Calu3 (cell line): ENCODE results near the gene FBH1. TPM values are rescaled to one million over a fixed set of nuclear protein-coding genes. Genes with fewer than 3 reads are reported as not detected.

Experiments
- BruUV-seq: library from RNA; stranded (reverse); fragments of 400-500 nt; replicated peaks from 2 replicates; lab custom pipeline; 2021; lab: Mats Ljungman, UMichigan
- CTCF ChIA-PET: fragments of 300-600 bp; sonication (Branson Sonifier 250); formaldehyde crosslinking; loops from one replicate; lab custom pipeline; 2022; ENCODE audit warnings: antibody characterized with exemption; lab: Charles Lee
- DNase-seq: peaks from one replicate; pipeline ENCODE4 v3.0.0; 2022
- H3K27ac Mint-ChIP-seq: one replicate; pipeline ENCODE4 v1.8.0; 2022; ENCODE audit warnings: mixed read lengths; ENCODE audit not compliant: unreplicated experiment
- H3K27me3 Mint-ChIP-seq: one replicate; pipeline ENCODE4 v1.8.0; 2022; ENCODE audit warnings: mixed read lengths; ENCODE audit not compliant: unreplicated experiment
- H3K36me3 Mint-ChIP-seq: one replicate; pipeline ENCODE4 v1.8.0; 2022; ENCODE audit warnings: mild to moderate bottlenecking, moderate library complexity, mixed read lengths; ENCODE audit not compliant: insufficient read depth, unreplicated experiment
- H3K4me1 Mint-ChIP-seq: one replicate; pipeline ENCODE4 v1.8.0; 2022; ENCODE audit warnings: mild to moderate bottlenecking, low read depth, mixed read lengths; ENCODE audit not compliant: unreplicated experiment
- H3K4me3 Mint-ChIP-seq: one replicate; pipeline ENCODE4 v1.8.0; 2022; ENCODE audit warnings: mild to moderate bottlenecking, low read depth, moderate library complexity, mixed read lengths; ENCODE audit not compliant: unreplicated experiment
- H3K9me3 Mint-ChIP-seq: one replicate; pipeline ENCODE4 v1.8.0; 2022; ENCODE audit warnings: low read depth, mixed read lengths; ENCODE audit not compliant: unreplicated experiment
- intact Hi-C: fragments of 100-400 bp; cut with micrococcal nuclease; formaldehyde crosslinking; loops from one replicate; pipeline ENCODE4 v1.10.0; 2022; ENCODE audit not compliant: unreplicated experiment
- total RNA-seq: library from RNA; stranded (reverse); gene quantifications from 2 replicates; pipeline ENCODE4 v1.2.3, GENCODE V29; 2022
- TF ChIP-seq, protein P1 (sequence below): fragments of 200-600 bp; IDR thresholded peaks from one replicate; pipeline ENCODE4 v1.8.0; 2022; ENCODE audit warnings: antibody characterized with exemption; ENCODE audit not compliant: unreplicated experiment

FBH1 gene
- total RNA-seq, 1 experiment from 2014 or later: 79.4 TPM

DNA sequence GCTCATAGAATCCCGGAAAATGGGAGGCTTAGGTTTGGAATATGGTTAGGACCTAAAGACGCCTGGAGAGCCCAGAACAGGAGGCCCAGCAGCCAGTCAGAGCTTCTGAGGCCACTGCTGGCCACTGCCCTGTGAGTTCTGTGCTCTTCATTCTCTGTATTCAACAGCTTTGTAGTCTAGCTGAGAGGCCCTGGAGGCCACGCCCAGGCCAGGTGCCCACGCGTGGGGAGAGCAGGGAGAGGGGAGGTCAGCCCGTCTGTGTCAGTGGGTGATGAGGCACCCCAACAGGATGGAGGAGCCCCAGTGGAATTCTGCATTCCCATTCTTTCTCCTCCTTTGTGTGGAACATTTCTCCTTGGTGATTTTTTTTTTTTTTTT lies 58.2 kb downstream of the FBH1 start:
- BruUV-seq: no TSS peak
- intact Hi-C loops: no loop called here

DNA sequence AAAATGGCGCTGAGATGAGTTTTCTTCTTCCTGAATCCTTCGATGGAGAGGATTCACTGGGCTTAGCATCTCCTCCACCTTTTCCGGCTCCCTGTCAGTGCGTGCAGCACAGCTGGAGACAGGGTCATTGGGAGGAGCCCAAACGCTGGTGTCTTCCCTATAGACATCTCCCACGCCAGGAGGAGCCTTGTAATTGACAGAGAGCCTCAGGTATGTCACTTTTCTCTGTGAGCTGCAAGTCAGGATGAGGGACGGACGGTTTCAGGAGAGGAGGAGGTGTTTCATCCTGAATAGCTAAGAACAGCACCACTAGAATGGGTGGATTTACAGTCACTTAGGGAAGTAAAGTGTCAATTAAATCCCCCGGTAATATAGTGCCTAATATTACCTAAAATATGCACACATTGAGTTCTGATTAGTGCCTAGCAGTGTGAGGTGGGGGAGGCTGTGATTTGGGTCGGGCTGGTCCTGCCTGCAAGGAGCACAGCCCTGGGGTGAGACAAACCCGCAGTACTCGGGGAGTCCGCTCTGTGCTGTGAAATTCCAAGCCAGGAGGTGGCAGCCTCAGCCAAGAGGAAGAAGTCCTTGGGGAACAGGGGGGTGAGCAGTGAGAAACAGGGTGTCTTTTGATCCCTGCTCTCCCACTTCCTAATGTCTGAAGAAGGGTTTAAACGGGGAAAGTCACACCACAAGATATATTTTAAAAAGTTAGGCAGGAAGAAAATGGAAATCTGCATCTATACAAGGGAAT lies 59.1 kb downstream of the FBH1 start:
- no TSS peak for BruUV-seq
- H3K27me3 Mint-ChIP-seq: no peaks in the 10 kb centered on the region
- H3K27ac Mint-ChIP-seq: peak overlapping the region; percentile 85
- DNase-seq: peak; percentile 63
- H3K4me1 Mint-ChIP-seq: peaks cover 37% of the 10 kb centered on the region
- TF ChIP-seq, protein P1, sequence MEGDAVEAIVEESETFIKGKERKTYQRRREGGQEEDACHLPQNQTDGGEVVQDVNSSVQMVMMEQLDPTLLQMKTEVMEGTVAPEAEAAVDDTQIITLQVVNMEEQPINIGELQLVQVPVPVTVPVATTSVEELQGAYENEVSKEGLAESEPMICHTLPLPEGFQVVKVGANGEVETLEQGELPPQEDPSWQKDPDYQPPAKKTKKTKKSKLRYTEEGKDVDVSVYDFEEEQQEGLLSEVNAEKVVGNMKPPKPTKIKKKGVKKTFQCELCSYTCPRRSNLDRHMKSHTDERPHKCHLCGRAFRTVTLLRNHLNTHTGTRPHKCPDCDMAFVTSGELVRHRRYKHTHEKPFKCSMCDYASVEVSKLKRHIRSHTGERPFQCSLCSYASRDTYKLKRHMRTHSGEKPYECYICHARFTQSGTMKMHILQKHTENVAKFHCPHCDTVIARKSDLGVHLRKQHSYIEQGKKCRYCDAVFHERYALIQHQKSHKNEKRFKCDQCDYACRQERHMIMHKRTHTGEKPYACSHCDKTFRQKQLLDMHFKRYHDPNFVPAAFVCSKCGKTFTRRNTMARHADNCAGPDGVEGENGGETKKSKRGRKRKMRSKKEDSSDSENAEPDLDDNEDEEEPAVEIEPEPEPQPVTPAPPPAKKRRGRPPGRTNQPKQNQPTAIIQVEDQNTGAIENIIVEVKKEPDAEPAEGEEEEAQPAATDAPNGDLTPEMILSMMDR: no peak
- CTCF ChIA-PET: no interaction called here
- peaks cover 43% of the 10 kb centered on the region for H3K36me3 Mint-ChIP-seq
- intact Hi-C loops: loop anchor here (1.0 kb wide), 1 partner anchor 65 kb away; no protein-coding TSS in a partner anchor
- H3K9me3 Mint-ChIP-seq: no peaks in the 10 kb centered on the region
- H3K4me3 Mint-ChIP-seq: peak overlapping the region; percentile 7

More for the DNA sequence above, 58.2 kb downstream of the FBH1 start:
- no peak for DNase-seq
- Mint-ChIP-seq H3K4me1 (peaks cover 46% of the 10 kb centered on the region), H3K4me3 (no peak overlapping the region), H3K27ac (no peak overlapping the region), H3K27me3 (no peaks in the 10 kb centered on the region), H3K36me3 (peaks cover 44% of the 10 kb centered on the region), H3K9me3 (no peaks in the 10 kb centered on the region)
- CTCF ChIA-PET: interaction anchor here (0.9 kb wide), 1 partner anchor 13 kb away, joined by 3 read pairs; no protein-coding TSS in a partner anchor
- TF ChIP-seq, protein P1: no peak

DNA sequence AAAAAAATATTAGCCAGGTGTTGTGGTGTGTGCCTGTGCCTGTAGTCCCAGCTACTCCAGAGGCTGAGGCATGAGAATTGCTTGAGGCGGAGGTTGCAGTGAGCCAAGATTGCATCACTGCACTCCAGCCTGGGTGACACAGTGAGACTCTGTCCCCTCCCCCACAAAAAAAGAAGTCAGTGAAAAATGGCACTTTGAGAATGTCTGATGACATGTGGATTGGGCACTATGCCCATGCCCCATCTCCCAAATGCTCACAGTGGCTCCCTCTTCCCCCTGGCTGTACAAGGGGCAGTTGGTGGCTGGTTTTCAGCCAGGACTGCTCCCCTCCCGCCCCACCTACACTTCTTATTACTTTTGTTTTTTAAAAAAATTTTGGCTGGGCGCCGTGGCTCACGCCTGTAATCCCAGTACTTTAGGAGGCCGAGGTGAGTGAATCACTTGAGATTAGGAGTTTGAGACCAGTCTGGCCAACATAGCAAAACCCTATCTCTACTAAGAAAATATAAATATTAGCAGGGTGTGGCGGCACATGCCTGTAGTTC lies 61.2 kb downstream of the FBH1 start:
- no peak overlapping the region for H3K4me3 Mint-ChIP-seq
- peak overlapping the region; percentile 85 for H3K27ac Mint-ChIP-seq
- BruUV-seq: no TSS peak
- intact Hi-C loops: loop anchor here (2.0 kb wide), 2 partner anchors 20 to 136 kb away; no protein-coding TSS in a partner anchor
- DNase-seq: peak; percentile 61
- no peaks in the 10 kb centered on the region for H3K9me3 Mint-ChIP-seq
- H3K4me1 Mint-ChIP-seq: peaks cover 28% of the 10 kb centered on the region
- TF ChIP-seq, protein P1: no peak
- H3K27me3 Mint-ChIP-seq: no peaks in the 10 kb centered on the region
- CTCF ChIA-PET: interaction anchor here (0.7 to 2.5 kb wide), 4 partner anchors 20 to 63 kb away, joined by 3 to 9 read pairs (median 4); partner anchors contain the start of gene IL15RA
- H3K36me3 Mint-ChIP-seq: peaks cover 38% of the 10 kb centered on the region

DNA sequence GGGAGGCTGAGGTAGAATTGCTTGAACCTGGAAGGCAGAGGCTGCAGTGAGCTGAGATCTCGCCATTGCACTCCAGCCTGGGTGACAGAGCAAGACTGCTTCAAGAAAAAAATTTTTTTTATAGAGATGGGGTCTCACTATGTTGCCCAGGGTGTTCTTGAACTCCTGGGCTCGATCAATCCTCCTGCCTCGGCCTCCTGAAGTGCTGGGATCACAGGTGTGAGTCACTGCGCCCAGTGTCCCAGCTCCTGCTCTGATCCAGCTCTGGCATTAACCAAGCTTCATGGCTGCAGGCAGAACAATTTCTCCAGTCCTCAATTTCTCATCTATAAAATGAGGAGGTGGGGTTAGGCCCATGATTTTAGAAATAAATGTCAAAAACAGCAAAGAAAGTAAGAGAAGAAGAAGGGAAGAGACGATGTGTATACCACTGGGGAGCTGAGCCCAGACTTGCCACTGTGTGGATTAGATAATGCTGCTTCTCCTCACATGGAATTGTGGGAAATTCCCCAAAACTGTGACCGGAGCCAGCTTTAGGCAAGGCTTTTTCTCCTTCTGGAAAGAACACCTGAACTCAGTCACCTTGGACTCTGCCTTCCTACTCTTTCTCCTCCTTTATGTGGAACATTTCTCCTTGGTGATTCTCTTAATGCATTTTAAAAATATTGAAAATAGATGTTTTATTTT lies 61.8 kb downstream of the FBH1 start:
- TF ChIP-seq, protein P1: no peak
- Mint-ChIP-seq H3K27ac (peak overlapping the region; percentile 85), H3K4me1 (peaks cover 28% of the 10 kb centered on the region), H3K9me3 (no peaks in the 10 kb centered on the region), H3K27me3 (no peaks in the 10 kb centered on the region), H3K4me3 (no peak overlapping the region), H3K36me3 (peaks cover 38% of the 10 kb centered on the region)
- intact Hi-C loops: loop anchor here (2.0 kb wide), 2 partner anchors 19 to 135 kb away; no protein-coding TSS in a partner anchor
- no TSS peak for BruUV-seq
- DNase-seq: no peak
- CTCF ChIA-PET: interaction anchor here (0.7 to 2.5 kb wide), 3 partner anchors 19 to 62 kb away, joined by 3 to 9 read pairs (median 4); partner anchors contain the start of gene IL15RA
